HG03469 (cell line): ENCODE data around the gene OPN3.
A peak's percentile ranks its signal among the peaks of the same experiment; 100 is the strongest.

Source experiments
- ATAC-seq: cut with Tn5 transposase; IDR thresholded peaks from one replicate; pipeline ENCODE4 v1.9.1; 2021; ENCODE audit warnings: mild to moderate bottlenecking, moderate library complexity, moderate number of reproducible peaks; ENCODE audit not compliant: unreplicated experiment

Gene OPN3

DNA sequence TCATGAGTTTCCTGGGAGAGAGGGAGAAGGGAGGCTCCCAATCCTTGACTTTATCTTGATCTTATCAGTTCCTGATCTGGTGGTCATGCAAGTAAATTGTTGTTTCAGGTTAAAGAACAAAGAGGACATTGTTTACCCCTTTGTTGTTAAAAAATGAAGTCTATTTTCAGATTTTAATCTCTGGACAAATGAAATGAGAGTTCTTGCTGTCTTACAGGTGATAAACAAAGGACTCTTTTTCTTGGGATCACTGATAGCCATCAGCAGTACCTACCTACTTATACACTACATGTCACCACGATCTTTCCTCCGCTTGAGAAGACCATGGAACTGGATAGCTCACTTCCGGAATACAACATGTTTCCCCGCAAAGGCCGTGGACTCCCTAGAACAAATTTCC, 48.4 kb downstream of the OPN3 start:
- ATAC-seq: no peak

DNA sequence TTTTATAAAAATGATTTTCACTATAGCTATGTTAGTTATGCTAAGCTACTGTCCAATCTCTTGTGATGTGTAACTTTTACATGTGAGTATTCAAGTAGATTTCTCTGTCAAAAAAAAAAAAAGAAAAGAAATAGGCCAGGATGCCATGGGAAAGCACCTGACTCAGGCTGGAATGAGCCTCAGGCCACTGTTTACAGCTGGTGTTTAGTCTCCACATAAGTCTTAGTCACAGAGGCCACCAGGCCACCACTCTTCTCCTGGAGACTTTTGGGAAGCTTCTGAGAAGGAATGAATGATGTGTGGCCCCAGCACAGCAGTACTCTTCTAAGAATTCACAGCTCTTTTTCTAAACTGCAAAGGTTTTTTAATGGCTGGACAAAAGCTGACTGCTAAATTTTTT, 48.9 kb downstream of the OPN3 start:
- no peak for ATAC-seq

DNA sequence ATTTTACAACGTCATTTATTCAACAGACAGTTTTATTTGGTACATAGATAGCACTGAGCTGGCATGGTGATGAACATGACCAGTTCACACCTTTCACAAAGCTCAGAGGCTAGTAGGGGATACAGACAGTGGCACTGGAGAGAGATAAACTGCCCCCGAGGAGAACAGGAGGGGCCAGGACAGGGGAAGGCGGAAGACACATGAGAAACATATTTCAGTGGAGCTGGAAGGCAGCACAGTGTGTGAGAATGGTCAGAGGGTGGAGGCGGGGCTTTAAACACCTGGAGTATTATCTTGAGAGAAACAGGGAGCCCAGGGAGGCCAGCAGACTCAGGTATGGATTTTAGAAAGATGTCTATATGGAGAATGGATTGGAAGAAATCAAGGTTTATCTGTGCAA, 49.5 kb downstream of the OPN3 start:
- ATAC-seq: no peak

DNA sequence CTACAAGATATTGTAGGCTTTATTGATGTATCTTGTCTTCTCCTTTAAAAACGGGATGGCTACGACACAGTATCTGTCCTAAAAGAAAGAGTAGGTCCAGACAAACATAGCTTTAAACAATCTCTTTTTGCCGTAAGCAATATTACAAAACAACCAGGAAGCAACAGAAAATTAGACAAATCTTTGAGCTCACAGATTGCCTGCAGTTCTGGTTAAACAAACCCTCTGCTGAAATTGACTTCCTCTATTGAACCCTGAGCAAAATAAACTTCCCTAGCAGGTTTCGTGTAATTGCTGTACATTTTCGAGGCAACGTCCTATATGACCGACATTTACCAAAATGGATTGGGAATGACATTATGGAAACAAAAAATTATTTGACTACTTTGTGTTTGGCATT, 50.6 kb downstream of the OPN3 start:
- no peak for ATAC-seq

DNA sequence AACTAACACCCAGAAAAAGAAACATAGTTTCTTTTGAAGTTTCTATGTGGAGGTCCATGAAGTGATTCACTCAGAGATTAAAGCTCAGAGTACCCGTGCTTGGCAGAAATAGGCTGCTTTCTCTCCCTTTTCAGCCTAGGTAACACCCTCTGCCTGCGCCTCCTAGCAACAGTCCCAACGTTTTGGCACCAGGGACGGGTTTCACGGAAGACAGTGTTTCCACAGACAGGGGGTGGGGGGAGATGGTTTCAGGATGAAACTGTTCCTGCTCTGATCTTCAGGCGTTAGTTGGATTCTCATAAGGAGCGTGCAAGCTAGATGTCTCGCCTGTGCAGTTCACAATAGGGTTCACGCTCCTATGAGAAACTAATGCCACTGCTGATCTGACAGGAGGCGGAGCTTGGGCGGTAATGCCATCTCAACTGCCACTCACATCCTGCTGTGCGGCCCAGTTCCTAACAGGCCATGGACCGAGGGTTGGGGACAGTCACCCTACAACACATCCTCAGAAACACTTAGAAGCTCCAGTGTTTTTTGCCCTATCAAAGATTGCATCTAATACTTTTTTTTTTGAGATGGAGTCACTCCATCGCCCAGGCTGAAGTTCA, 53.2 kb downstream of the OPN3 start:
- ATAC-seq: no peak

DNA sequence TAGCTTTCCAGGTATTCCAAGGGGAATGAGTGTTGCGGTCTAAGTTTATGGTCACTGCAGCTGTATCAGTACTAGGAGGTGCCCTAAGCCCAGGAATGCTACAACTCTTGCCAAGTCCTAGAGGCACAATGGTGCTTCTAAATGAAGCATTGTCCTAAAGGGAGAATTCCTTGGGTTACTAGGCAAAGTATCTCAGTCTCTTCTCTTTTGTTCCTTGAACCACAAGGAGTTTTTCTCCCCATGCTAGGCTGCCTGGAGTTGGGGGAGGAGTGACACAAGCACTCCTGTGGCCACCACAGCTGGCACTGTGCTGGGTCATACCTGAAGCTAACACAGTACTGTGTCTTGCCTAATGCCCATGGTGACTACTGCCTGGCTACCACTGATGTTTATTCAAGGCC, 57.2 kb downstream of the OPN3 start:
- ATAC-seq: no peak

DNA sequence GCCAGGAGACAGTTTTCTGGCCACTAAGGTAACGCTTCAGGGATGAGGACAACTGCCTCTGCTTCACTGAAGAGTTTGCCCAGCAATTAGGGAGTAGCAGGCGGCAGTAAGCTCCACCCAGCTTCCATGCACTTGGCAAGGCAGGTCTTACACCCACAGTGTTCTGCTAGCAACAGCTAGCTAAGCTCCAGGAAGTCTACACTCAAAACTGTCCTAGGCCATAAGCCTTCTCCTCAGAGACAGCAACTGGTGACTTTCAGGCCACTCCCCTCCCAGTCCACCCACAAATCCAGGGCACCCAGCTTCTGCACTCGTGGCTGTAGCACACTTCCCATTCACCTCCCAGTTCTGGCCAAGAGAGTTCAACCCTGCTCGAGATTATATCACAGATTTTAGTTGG, 60.7 kb downstream of the OPN3 start:
- ATAC-seq: peak; percentile 48

DNA sequence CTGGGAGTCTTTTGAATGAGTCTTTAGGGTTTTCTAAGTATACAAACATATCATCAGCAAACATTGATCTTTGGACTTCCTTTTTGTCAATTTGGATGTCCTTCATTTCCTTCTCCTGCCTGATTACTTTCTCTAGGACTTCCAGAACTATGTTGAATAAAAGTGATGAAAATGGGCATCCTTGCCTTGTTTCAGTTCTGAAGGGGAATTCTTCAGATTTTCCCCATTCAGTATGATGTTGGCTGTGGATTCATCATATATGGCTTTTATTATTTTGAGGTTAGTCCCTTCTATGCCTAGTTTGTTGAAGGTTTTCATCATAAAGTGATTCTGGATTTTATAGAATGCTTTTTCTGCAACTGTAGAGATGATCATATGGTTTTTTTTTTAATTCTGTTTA, 66.0 kb downstream of the OPN3 start:
- no peak for ATAC-seq

DNA sequence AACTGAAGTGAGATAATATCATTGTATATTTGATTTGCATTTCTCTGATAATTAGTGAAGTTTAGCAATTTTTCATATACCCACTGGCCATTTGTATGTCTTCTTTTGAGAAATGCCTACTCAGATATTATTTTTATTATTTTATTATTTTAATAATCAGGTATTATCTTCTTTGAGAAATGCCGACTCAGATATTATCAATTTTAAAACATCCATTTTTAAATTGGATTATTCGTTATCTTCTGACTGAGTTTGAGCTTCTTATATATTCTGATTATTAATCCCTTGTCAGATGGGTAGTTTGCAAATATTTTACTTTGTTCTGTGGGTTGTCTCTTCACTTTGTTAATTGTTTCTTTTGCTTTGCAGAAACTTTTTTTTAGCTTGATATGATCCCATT, 70.3 kb downstream of the OPN3 start:
- ATAC-seq: no peak

DNA sequence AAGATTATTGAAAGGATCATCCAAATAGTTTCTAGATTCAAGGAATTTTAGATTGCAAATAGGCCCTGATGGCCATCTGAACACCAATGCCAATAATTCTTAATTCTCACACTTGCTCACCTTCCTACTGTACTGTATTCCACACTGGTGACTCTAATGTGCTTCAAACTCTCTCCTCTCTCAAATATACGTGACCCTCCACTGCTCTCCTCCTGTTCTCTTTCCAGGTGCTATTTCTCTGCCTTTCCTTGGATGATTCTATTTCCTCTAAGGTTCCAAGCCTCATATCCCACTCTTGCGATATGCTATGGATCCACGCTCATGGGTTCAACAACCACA, 79.4 kb downstream of the OPN3 start:
- no peak for ATAC-seq

DNA sequence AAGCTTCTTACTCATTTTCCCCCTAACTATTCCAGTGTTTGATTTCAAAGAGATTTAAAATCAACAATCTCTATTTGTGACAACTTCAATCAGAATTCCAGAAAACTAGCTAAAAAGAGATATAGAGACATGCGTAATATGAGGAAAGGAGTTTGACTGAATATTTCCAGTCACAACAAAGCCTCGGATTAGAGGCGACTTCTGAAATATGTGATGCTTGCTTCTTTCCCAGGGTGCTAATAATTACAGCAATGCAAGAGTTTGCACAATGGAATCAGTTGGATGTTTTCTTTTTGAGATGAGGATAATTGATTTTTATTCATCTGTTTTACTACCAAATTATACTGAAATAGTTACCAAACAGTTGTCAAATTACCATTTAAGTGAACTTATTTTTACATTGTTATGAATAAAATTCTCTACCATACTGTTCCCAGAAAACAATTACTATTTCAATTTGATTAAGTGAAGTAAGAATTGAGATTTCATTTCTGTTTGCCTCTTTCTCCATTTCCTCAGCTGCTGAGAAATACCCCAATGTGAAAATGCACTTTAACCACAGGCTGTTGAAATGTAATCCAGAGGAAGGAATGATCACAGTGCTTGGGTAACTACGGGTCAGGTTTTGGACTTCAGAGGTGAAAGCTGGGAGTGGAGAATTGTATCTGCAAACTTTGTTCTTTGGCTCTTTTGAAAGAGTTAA, 79.9 kb downstream of the OPN3 start:
- ATAC-seq: no peak

DNA sequence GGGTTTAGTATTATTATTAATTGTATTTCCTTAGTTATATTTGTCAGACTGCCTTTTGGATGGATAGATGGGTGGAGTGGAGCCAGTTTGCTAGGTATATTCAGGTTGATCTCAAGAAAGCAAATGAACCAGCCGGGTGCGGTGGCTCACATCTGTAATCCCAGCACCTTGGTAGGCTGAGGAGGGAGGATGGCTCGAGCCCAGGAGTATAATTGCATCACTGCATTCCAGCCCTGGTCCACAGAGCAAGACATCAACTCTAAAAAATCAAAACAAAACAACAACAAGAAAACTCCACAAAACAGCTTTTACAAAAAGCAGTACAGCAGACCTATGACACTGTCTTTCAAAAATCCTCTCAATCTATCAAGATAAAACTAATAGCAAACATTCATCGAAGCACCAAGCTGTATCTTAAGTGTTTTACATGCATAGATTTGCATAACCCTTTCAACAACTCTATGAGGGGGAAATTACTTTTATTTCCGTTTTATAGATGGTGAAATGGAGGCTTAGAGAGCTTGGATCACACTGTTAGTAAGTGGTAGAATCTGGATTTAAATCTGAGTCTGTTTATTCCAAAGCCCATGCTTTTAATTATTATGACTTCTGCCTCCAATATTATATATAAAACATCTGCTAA, 82.5 kb downstream of the OPN3 start:
- no peak for ATAC-seq

DNA sequence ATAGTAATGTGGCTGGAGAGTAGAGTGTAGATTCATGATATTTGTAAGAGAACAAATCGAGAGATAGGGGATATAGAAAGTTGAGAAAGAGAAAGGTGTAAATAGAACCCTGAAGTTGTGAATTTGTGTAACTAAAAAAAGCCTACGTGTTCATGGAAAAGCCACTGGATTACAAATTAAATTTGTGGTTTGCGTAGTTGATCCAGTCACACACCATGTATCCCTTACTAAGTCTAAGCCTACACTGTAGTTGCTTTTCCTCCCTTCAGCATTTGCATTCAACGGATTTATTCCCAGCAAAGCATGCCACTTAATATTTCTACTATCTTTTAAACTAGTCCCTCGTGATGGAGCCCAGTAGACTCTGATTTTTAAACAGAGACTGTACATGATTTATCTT, 83.1 kb downstream of the OPN3 start:
- ATAC-seq: no peak

DNA sequence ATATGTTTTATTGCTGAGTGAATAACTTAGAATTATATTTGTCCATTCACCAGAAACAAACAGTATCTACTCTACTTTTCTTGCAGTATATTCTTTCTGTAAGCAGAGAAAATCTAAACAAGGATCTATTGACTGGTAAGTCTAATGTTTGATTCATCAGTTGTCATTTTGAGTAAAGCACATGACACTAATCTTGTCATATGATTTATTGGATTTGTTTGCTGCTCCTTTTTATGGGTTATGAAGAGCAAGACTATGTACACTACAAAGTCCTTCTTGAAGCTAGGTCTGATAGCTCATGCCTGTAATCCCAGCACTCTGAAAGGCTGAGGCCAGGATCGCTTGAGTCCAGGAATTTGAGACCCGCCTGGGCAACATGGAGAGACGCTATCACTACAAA, 84.6 kb downstream of the OPN3 start:
- no peak for ATAC-seq

DNA sequence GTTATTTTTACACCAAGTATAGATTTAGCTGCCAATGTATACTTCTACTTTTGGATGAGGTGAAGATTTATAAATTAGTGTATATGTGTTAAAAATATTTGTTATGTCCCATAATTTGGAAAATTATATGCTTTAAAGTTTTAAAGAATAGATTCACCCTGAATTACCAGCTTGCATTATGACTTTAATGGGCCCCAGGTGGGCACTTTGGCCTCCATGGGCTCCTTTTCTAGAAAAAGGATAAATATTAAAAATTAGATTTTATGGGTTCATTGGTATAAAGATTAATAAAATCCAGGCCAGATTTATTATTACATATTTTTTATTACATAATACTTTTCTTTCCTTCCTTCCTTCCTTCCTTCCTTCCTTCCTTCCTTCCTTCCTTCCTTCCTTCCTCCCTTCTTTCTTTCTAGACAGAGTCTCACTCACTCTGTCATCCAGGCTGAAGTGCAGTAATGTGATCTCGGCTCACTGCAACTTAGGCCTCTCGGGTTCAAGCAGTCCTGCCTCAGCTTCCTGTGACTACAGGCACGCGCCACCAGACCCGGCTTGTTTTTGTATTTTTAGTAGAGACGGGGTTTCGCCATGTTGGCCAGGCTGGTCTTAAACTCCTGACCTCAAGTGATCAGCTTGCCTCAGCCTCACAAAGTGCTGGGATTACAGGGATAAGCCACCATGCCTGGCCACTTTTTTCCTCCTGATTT, 86.1 kb downstream of the OPN3 start:
- ATAC-seq: no peak

DNA sequence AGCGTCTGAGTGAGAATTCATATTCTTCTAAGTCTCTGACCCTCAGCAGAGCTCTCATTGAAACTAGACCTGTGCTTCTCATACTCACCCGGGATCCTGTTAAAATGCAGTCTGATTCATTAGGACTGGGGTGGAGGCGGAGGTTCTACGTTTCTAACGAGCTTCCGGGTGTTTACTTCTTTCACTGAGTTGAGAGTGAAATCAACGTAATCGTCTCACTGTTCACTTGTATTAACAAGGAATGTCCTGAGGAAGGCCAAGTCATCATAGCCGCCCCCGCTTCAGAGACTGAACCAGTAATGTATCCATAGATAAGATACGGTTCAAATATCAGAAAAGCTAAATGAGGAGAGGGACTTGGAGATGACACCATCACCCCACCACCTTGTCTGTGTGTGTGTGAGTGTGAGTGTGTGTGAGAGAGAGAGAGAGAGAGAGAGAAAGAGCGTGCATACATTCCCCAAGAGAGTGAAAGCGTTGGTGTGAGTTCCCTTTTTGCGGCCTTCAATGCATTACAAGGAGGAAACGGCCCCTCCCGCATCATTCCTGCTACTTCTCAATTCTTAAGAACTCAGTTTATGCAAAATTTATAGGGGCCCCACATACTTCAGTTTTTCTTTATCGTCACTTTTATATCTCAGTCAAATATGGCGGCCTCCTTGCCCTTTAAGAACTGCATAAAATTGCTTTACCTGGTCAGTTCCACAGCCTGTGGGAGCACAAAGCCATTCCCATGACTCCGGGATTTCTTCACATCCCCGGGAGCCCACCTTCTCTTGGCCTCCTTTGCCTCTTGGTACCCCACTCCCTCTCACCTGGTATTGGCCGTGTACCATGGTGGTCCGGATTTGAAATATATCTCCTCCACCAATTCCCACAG, 88.2 kb downstream of the OPN3 start:
- ATAC-seq: peak; percentile 71

DNA sequence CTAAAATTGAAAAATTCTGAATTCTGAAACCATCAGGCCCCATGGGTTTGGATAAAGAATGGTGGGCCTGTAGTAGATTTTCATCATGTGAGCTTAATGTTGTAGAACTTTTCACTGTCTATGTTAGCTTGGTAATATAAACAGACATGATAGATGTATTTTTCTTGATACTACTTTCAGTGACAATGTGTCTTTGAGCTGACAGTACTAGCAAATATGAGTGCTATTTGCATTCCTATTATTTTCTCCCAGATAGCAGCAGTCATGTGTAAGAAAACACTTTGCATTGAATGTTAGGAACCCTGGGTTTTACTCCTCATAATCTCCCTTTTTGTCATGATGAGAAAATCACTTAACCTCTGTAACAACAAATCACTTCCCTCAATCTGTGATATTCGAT, 89.9 kb downstream of the OPN3 start:
- no peak for ATAC-seq

DNA sequence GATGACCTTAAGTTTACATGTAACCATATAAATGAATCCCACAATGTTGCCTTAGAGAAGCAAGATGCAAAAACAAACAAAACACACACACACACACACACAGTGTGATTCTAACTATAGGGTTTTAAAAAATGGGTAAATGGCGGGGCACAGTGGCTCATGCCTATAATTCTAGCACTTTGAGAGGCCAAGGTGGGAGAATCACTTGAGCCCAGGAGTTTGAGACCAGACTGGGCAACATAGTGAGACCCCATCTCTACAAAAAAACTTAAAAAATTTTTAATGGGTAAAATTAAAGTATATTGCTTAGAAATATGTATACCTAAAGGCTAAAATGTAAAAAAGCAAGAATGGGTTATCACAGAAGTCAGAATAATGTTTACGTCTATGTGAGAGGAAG, 92.2 kb downstream of the OPN3 start:
- ATAC-seq: no peak
